H9 (cell line): ENCODE data around the gene ATAD1. TPM values are rescaled to one million over a fixed set of nuclear protein-coding genes. Genes with fewer than 3 reads are reported as not detected.

Experiments
- DNase-seq: peaks from one replicate; pipeline ENCODE4 v3.0.0-alpha.2; 2017
- H2AFZ ChIP-seq: one replicate; pipeline ENCODE4 v1.6.1; 2013; ENCODE audit warnings: mild to moderate bottlenecking, low read length, control low read depth, moderate library complexity
- H2AK5ac ChIP-seq: 2 replicates; pipeline ENCODE4 v1.6.1; 2013; ENCODE audit warnings: low read length, control low read depth, mixed read lengths; ENCODE audit not compliant: insufficient read length
- H2BK120ac ChIP-seq: one replicate; pipeline ENCODE4 v1.6.1; 2013; ENCODE audit warnings: low read depth, mild to moderate bottlenecking, low read length, control low read depth, inconsistent platforms; ENCODE audit not compliant: poor library complexity, severe bottlenecking
- H2BK12ac ChIP-seq: 2 replicates; pipeline ENCODE4 v1.6.1; 2013; ENCODE audit warnings: low read length, control low read depth, mixed read lengths, low read depth; ENCODE audit not compliant: insufficient read length
- H2BK15ac ChIP-seq: 2 replicates; pipeline ENCODE4 v1.6.1; 2013; ENCODE audit warnings: low read depth, low read length, control low read depth
- H2BK20ac ChIP-seq: one replicate; pipeline ENCODE4 v1.6.1; 2013; ENCODE audit warnings: low read depth, mild to moderate bottlenecking, low read length, control low read depth, inconsistent platforms; ENCODE audit not compliant: poor library complexity, severe bottlenecking
- H2BK5ac ChIP-seq: 2 replicates; pipeline ENCODE4 v1.6.1; 2013; ENCODE audit warnings: low read length, control low read depth, mixed read lengths; ENCODE audit not compliant: insufficient read length
- H3K14ac ChIP-seq: 2 replicates; pipeline ENCODE4 v1.6.1; 2013; ENCODE audit warnings: low read length, control low read depth; ENCODE audit not compliant: insufficient read depth
- H3K18ac ChIP-seq: 2 replicates; pipeline ENCODE4 v1.6.1; 2013; ENCODE audit warnings: low read depth, mild to moderate bottlenecking, mixed read lengths, low read length, control low read depth; ENCODE audit not compliant: insufficient read length
- H3K23ac ChIP-seq: 2 replicates; pipeline ENCODE4 v1.6.1; 2013; ENCODE audit warnings: low read length, control low read depth, mixed read lengths, low read depth; ENCODE audit not compliant: insufficient read length
- H3K23me2 ChIP-seq: 2 replicates; pipeline ENCODE4 v1.6.1; 2013; ENCODE audit warnings: low read depth, mild to moderate bottlenecking, mixed read lengths, low read length, control low read depth; ENCODE audit not compliant: insufficient read length, poor library complexity, severe bottlenecking
- H3K27ac ChIP-seq: 2 replicates; pipeline ENCODE4 v1.5.1; 2013; ENCODE audit warnings: low read length, control low read depth, mixed read lengths, low read depth; ENCODE audit not compliant: insufficient read length
- H3K27me3 ChIP-seq: 2 replicates; pipeline ENCODE4 v1.6.1; 2013; ENCODE audit warnings: low read length, control low read depth, inconsistent platforms; ENCODE audit not compliant: insufficient read depth
- H3K4ac ChIP-seq: 2 replicates; pipeline ENCODE4 v1.6.1; 2013; ENCODE audit warnings: low read depth, mild to moderate bottlenecking, control low read depth, inconsistent platforms, low read length, moderate library complexity
- H3K4me1 ChIP-seq: 2 replicates; pipeline ENCODE4 v1.6.1; 2013; ENCODE audit warnings: low read length, control low read depth, inconsistent platforms; ENCODE audit not compliant: insufficient read depth
- H3K4me2 ChIP-seq: 2 replicates; pipeline ENCODE4 v1.6.1; 2013; ENCODE audit warnings: low read length, control low read depth, mixed read lengths; ENCODE audit not compliant: insufficient read length, insufficient read depth
- H3K56ac ChIP-seq: 2 replicates; pipeline ENCODE4 v1.6.1; 2013; ENCODE audit warnings: low read depth, mild to moderate bottlenecking, mixed read lengths, low read length, control low read depth; ENCODE audit not compliant: insufficient read length
- H3K79me1 ChIP-seq: 2 replicates; pipeline ENCODE4 v1.6.1; 2013; ENCODE audit warnings: low read depth, mild to moderate bottlenecking, moderate library complexity, low read length, control low read depth, inconsistent platforms; ENCODE audit not compliant: insufficient read depth, poor library complexity, severe bottlenecking
- H3K79me2 ChIP-seq: 2 replicates; pipeline ENCODE4 v1.6.1; 2013; ENCODE audit warnings: low read length, control low read depth, inconsistent platforms; ENCODE audit not compliant: insufficient read depth
- H3K9ac ChIP-seq: 2 replicates; pipeline ENCODE4 v1.6.1; 2013; ENCODE audit warnings: low read length, control low read depth, mixed read lengths; ENCODE audit not compliant: insufficient read length; ENCODE audit errors: extremely low read depth
- H3K9me3 ChIP-seq: one replicate; pipeline ENCODE4 v1.6.1; 2013; ENCODE audit warnings: low read depth, low read length, inconsistent platforms; ENCODE audit not compliant: control insufficient read depth
- H3T11ph ChIP-seq: one replicate; pipeline ENCODE4 v1.6.1; 2013; ENCODE audit warnings: mild to moderate bottlenecking, low read length, control low read depth, inconsistent platforms
- H4K20me1 ChIP-seq: one replicate; pipeline ENCODE4 v1.6.1; 2013; ENCODE audit not compliant: control insufficient read depth, insufficient read length, insufficient read depth
- H4K5ac ChIP-seq: 2 replicates; pipeline ENCODE4 v1.6.1; 2013; ENCODE audit warnings: low read depth, mild to moderate bottlenecking, mixed read lengths, low read length, control low read depth; ENCODE audit not compliant: insufficient read length
- H4K8ac ChIP-seq: replicated peaks from 2 replicates; pipeline ENCODE4 v1.6.1; 2013; ENCODE audit warnings: low read length, control low read depth, mixed read lengths, low read depth; ENCODE audit not compliant: insufficient read length
- H4K91ac ChIP-seq: 2 replicates; pipeline ENCODE4 v1.6.1; 2013; ENCODE audit warnings: low read depth, mild to moderate bottlenecking, moderate library complexity, mixed read lengths, low read length, control low read depth; ENCODE audit not compliant: insufficient read length
- H3K27ac Mint-ChIP-seq, 3 experiments: 2 replicates in 2 of 3; 3 replicates in 1 of 3; pipeline ENCODE4 v1.8.0; 2020 to 2021; ENCODE audit warnings: mixed read lengths in 3 of 3, mild to moderate bottlenecking in 1 of 3, moderate library complexity in 1 of 3
- H3K27me3 Mint-ChIP-seq: 2 replicates; pipeline ENCODE4 v1.8.0; 2021; ENCODE audit warnings: low read depth, mild to moderate bottlenecking, moderate library complexity, mixed read lengths
- H3K36me3 Mint-ChIP-seq, 3 experiments: 2 replicates in 2 of 3; 3 replicates in 1 of 3; pipeline ENCODE4 v1.8.0; 2020 to 2021; ENCODE audit warnings: low read depth in 3 of 3, mixed read lengths in 3 of 3; ENCODE audit not compliant: insufficient read depth in 1 of 3
- H3K4me1 Mint-ChIP-seq, 2 experiments: 2 replicates each; pipeline ENCODE4 v1.8.0; 2020; ENCODE audit warnings: mixed read lengths in 2 of 2
- H3K4me3 Mint-ChIP-seq, 2 experiments: 2 replicates in 1 of 2; 3 replicates in 1 of 2; pipeline ENCODE4 v1.8.0; 2020 to 2021; ENCODE audit warnings: mild to moderate bottlenecking in 2 of 2, mixed read lengths in 2 of 2, moderate library complexity in 1 of 2
- H3K9me3 Mint-ChIP-seq, 2 experiments: 2 replicates in 1 of 2; 3 replicates in 1 of 2; pipeline ENCODE4 v1.8.0; 2020; ENCODE audit warnings: mild to moderate bottlenecking in 2 of 2, mixed read lengths in 2 of 2, moderate library complexity in 1 of 2
- CTCF ChIP-seq: fragments of 200-600 bp; sonication (generic); conservative IDR thresholded peaks from 3 replicates; pipeline ENCODE4 v1.8.0; 2021; ENCODE audit warnings: antibody characterized with exemption, mild to moderate bottlenecking
- whole genome bisulfite sequencing: extraction: QIAGEN DNeasy Blood & Tissue Kit; methylation state at CpG from one replicate; pipeline ENCODE4 v1.1.7; 2013; ENCODE audit warnings: missing lambda C conversion rate, low lambda C conversion rate, mixed read lengths; ENCODE audit not compliant: insufficient read length; ENCODE audit errors: extremely low coverage; 5-methylcytosine and 5-hydroxymethylcytosine counted together
- total RNA-seq: library from RNA; stranded (reverse); gene quantifications from 2 replicates; pipeline ENCODE4 v1.2.1, GENCODE V29; 2021

The ATAD1 gene
- total RNA-seq, 1 experiment from 2014 or later, result 38.7 TPM

GRCh38 chr10:87746911-87747310 lies 71.1 kb downstream of the ATAD1 start:
- no peak overlapping the region for H2BK5ac ChIP-seq
- no peaks in the 10 kb centered on the region for H4K20me1 ChIP-seq
- H3K23me2 ChIP-seq, result no peaks in the 10 kb centered on the region
- H3K14ac ChIP-seq, result no peak overlapping the region
- H3K4ac ChIP-seq, result no peak overlapping the region
- no peak overlapping the region for H4K8ac ChIP-seq
- H3K4me2 ChIP-seq, result no peak overlapping the region
- H2AK5ac ChIP-seq, result no peak overlapping the region
- H3K27ac ChIP-seq, result no peak overlapping the region
- DNase-seq, result no peak
- no peak overlapping the region for H3K23ac ChIP-seq
- no peaks in the 10 kb centered on the region; the same call in 1 of the 2 replicates for H3K4me1 ChIP-seq
- no CpG with 5 or more reads among the region's 4 CpGs for WGBS
- no peak overlapping the region for H3T11ph ChIP-seq
- no peak overlapping the region for H4K91ac ChIP-seq
- no peaks in the 10 kb centered on the region for H3K27me3 ChIP-seq
- no peaks in the 10 kb centered on the region for H3K9me3 Mint-ChIP-seq
- no peaks in the 10 kb centered on the region for H3K79me2 ChIP-seq
- no peak overlapping the region for H3K4me3 Mint-ChIP-seq
- no peak overlapping the region for H3K9ac ChIP-seq
- no peaks in the 10 kb centered on the region for H3K79me1 ChIP-seq
- no peak overlapping the region for H2BK120ac ChIP-seq
- H4K5ac ChIP-seq, result no peak overlapping the region
- TF ChIP-seq CTCF, result no peak
- peaks cover 6 to 19% (median 18%) of the 10 kb centered on the region in 3 experiments for H3K36me3 Mint-ChIP-seq
- H3K4me1 Mint-ChIP-seq, result peaks cover 31 to 42% of the 10 kb centered on the region in 2 experiments
- peak overlapping the region in 1 of 3 experiments; percentile 44; a peak in 1 of 7 replicates for H3K27ac Mint-ChIP-seq
- H2BK15ac ChIP-seq, result no peak overlapping the region
- H2BK20ac ChIP-seq, result no peak overlapping the region
- no peaks in the 10 kb centered on the region for H3K27me3 Mint-ChIP-seq
- H2BK12ac ChIP-seq, result no peak overlapping the region
- H3K56ac ChIP-seq, result no peak overlapping the region
- H3K18ac ChIP-seq, result no peak overlapping the region
- no peak overlapping the region for H2AFZ ChIP-seq
- no peaks in the 10 kb centered on the region for H3K9me3 ChIP-seq
